Endothelial cell of umbilical vein (primary cell): Measurements from ENCODE around the gene SLC23A3.
A peak's percentile ranks its signal among the peaks of the same experiment; 100 is the strongest.

Source experiments
- EZH2 ChIP-seq: IDR thresholded peaks from 2 replicates; pipeline ENCODE4 v1.6.1; 2012; ENCODE audit warnings: borderline replicate concordance, low read depth, mild to moderate bottlenecking, moderate library complexity, low read length, inconsistent platforms; ENCODE audit not compliant: severe bottlenecking
- MYC ChIP-seq: IDR thresholded peaks from one replicate; pipeline ENCODE4 v1.6.1; 2011; ENCODE audit warnings: mild to moderate bottlenecking, low read depth, low read length
- POLR2A ChIP-seq: IDR thresholded peaks from 2 replicates; pipeline ENCODE4 v1.6.1; 2012; ENCODE audit warnings: low read depth, mild to moderate bottlenecking, control low read depth, low read length
- POLR2AphosphoS5 ChIP-seq: IDR thresholded peaks from 2 replicates; pipeline ENCODE4 v1.6.1; 2012; ENCODE audit warnings: low read depth, mild to moderate bottlenecking, control low read depth, low read length, moderate library complexity; ENCODE audit not compliant: insufficient read depth
- TF ChIP-seq, protein P1 (sequence below), 2 donors: IDR thresholded peaks; 1 replicate in 1 of 2; 2 replicates in 1 of 2; pipeline ENCODE4 v1.5.1; 2011; ENCODE audit warnings: low read length in 2 of 2, mild to moderate bottlenecking in 2 of 2, moderate library complexity in 2 of 2, control low read depth in 1 of 2, inconsistent platforms in 1 of 2, low read depth in 1 of 2; ENCODE audit not compliant: insufficient read depth in 1 of 2; ENCODE audit errors: extremely low read depth in 1 of 2
- TF ChIP-seq, protein P2 (sequence below): IDR thresholded peaks from 2 replicates; pipeline ENCODE4 v1.6.1; 2011; ENCODE audit not compliant: insufficient read depth, insufficient read length

DNA sequence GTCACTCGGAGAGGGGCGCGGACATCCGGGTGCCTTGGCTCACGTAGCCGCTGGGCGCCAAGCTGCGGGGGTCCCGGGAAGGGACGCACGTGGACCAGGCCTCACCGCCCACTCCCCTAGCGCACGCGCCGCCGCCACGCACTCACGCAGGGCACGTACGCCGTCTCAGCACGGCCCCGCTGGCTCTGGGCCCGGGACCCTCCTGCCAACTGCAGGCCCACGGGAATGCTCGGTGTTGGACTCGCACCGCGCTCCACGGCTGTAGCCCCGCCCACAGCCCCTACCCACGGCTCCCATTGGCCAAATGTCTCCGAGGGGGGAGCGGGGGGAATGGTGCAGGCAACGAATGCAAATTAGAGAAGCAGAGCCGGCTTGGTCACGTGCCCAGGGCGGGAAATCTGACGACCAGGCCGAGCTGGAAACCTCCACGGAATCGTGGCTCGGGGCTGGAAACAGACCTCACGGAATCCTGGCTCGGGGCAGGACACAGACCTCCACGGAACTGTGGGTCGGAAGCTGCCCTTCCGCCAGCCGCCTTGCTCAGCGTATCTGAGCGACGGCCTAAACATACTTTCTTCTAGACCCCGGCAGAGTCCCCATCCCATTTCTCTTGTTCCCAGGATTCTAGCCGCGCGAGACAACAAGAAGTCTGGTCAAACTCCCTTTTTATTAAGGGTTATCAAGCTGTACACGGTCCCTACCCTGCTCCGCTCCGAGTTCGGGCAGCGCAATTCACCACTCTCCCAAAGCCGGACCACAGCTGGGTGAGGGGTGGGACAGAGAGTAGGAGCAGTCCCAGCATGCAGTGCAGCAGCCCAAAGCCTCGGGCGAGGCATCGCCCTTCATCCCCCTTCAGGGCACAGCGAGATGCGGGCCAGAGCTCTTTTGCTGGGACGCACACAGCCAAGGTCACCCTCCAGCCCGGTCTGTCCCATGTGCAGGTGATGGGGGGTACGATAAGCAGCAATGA is 49.2 kb upstream of the SLC23A3 start, which contains the start of gene ABCB6:
- TF ChIP-seq, protein P1, sequence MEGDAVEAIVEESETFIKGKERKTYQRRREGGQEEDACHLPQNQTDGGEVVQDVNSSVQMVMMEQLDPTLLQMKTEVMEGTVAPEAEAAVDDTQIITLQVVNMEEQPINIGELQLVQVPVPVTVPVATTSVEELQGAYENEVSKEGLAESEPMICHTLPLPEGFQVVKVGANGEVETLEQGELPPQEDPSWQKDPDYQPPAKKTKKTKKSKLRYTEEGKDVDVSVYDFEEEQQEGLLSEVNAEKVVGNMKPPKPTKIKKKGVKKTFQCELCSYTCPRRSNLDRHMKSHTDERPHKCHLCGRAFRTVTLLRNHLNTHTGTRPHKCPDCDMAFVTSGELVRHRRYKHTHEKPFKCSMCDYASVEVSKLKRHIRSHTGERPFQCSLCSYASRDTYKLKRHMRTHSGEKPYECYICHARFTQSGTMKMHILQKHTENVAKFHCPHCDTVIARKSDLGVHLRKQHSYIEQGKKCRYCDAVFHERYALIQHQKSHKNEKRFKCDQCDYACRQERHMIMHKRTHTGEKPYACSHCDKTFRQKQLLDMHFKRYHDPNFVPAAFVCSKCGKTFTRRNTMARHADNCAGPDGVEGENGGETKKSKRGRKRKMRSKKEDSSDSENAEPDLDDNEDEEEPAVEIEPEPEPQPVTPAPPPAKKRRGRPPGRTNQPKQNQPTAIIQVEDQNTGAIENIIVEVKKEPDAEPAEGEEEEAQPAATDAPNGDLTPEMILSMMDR (IDR thresholded peaks at IDR 0.05; ENCODE audit: extremely low read depth in 1 of 2, insufficient read depth in 1 of 2, low read depth in 1 of 2, low read length in 2 of 2) = no peak
- peak; percentile 83 for TF ChIP-seq POLR2A
- peak; percentile 81 for TF ChIP-seq POLR2AphosphoS5
- peak; percentile 49 for TF ChIP-seq MYC
- TF ChIP-seq, protein P2, sequence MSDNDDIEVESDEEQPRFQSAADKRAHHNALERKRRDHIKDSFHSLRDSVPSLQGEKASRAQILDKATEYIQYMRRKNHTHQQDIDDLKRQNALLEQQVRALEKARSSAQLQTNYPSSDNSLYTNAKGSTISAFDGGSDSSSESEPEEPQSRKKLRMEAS = peak; percentile 96
- TF ChIP-seq EZH2 = no peak
